GM12865 (cell line): ENCODE results near the gene RSBN1L.

Experiments used
- DNase-seq: peaks from one replicate; pipeline ENCODE4 v3.0.0; 2010; ENCODE audit warnings: low read depth
- H3K4me3 ChIP-seq: 2 replicates; pipeline ENCODE4 v1.5.1; 2011; ENCODE audit warnings: mild to moderate bottlenecking, low read depth, low read length, control low read depth
- TF ChIP-seq, protein P1 (sequence below): IDR thresholded peaks from 2 replicates; pipeline ENCODE4 v1.5.1; 2011; ENCODE audit warnings: low read length, control low read depth, low read depth, inconsistent platforms; ENCODE audit not compliant: insufficient read depth; ENCODE audit errors: missing control alignments

RSBN1L gene

DNA sequence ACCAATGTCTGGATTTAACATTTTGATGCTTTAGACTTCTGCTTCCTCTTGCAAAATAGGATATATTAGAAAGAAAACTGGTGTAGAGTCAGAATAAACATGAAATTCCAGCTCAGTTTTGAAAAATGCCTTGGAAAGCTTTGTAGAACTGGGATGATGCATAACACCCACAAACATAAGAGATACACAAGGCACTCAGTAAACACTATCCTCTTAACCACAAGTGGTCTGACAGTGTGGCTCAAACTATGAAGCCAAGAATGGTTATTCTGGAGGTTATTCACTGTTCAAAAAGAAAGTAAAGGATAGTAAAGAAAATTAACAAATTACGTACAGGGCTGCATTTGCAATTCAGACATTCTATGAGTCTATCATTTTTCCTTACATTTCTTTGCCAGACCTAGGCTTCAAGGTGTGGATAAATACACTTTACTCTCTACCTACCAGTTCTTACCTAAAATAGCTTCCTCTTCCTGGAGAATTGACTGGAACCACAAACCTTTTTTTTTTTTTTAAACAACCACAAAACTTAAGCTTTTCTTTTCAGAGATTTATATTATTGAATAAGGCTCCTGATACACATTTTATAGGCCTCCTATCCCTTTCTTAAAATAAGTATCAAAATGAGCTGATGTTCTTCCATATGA, 9.0 kb upstream of the RSBN1L start:
- no peak for DNase-seq
- TF ChIP-seq, protein P1, sequence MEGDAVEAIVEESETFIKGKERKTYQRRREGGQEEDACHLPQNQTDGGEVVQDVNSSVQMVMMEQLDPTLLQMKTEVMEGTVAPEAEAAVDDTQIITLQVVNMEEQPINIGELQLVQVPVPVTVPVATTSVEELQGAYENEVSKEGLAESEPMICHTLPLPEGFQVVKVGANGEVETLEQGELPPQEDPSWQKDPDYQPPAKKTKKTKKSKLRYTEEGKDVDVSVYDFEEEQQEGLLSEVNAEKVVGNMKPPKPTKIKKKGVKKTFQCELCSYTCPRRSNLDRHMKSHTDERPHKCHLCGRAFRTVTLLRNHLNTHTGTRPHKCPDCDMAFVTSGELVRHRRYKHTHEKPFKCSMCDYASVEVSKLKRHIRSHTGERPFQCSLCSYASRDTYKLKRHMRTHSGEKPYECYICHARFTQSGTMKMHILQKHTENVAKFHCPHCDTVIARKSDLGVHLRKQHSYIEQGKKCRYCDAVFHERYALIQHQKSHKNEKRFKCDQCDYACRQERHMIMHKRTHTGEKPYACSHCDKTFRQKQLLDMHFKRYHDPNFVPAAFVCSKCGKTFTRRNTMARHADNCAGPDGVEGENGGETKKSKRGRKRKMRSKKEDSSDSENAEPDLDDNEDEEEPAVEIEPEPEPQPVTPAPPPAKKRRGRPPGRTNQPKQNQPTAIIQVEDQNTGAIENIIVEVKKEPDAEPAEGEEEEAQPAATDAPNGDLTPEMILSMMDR: no peak
- no peak overlapping the region for H3K4me3 ChIP-seq

DNA sequence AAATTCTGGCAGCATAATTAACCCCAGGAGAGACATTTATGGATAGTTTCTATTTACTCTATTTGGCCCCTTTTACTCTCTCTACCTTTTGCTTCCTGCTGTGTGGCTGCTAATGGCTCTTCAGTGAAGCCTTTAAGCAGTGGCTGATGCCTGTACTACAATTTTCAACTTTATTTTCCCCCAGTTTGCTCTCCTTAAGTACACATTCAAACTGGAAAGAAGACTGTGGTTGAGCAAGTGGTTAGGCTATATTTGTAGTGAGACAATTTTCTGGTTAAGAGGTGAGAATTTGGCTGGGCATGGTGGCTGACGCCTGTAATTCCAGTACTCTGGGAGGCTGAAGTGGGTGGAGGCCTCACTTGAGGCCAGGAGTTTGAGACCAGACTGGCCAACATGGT, 8.5 kb upstream of the RSBN1L start:
- peak; percentile 53 for DNase-seq

DNA sequence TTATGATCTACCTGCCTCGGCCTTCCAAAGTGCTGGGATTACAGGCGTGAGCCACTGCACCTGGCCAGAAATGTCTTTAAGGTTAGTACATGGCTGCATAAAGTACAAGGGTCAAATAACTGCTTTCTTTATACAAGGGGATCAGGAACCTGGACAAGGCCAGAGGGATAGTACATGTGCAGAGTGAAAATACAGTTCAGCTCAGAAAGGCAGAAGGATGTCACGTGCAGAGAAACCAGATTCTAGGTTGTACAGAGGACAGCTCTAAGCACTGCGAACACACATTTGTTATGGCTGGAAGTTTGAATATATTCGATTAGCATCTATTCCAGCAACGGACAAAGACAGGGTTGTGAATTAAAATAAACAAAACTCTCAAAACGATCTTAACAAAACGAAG, 6.0 kb upstream of the RSBN1L start:
- TF ChIP-seq, protein P1: no peak
- no peak overlapping the region for H3K4me3 ChIP-seq
- DNase-seq: no peak

More for the DNA sequence above, 8.5 kb upstream of the RSBN1L start:
- no peak overlapping the region for H3K4me3 ChIP-seq
- TF ChIP-seq, protein P1: no peak

DNA sequence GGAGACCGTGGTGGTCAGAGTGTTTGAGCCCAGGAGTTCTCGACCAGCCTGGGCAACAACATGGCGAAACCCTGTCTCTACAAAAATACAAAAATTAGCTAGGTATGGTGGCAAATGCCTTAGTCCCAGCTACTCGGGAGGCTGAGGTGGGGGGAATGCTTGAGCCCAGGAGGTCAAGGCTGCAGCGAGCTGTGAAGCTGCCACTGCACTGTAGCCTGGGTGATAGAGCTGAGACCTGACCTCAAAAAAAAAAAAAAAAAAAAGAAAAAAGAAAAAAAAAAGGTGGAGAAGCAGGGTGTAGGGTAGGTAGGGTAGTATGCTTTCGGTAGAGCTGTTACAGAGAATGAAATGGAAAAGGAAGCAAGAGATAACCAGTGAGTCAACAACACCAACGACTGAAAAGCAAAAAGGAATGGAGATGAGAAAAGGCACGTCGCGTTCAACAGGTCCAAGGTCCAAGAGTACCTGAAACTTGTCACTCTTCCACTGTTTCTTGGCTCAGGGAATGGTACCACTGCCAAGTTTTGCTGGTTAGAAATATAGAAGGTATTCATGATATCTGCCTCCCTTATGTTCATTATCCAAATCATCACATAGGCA, 4.3 kb upstream of the RSBN1L start:
- H3K4me3 ChIP-seq: no peak overlapping the region
- TF ChIP-seq, protein P1: no peak
- DNase-seq: no peak

DNA sequence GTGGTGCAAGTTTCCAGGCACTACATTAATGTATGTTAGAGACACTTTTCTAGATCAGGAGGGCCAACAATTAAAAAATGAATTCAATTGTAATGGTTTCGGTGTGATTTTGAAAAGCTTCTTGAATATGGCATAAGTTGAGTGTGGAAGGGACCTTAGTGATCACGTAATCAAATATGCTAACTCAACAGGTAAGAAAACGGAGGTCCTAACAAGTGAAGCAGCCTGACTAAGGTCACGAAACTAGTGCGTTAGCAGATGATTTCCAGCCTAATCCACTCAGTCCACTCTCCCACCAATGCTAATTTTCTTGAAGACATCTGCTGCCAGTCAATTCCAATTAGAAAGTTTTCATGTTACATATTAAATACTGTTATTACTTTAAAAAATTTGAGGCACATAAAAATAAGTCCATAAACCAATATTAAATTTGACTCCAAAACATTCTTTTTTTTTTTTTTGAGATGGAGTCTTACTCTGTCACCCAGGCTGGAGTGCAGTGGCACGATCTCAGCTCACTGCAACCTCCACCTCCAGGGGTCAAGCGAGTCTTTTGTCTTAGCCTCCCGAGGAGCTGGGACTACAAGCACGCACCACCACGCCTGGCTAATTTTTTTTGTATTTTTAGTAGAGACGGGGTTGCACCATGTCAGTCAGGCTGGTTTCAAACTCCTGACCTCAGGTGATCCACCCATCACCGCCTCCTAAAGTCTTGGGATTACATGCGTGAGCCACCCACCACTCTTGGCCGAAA, 2.3 kb upstream of the RSBN1L start:
- TF ChIP-seq, protein P1: no peak
- DNase-seq: no peak
- H3K4me3 ChIP-seq: no peak overlapping the region

DNA sequence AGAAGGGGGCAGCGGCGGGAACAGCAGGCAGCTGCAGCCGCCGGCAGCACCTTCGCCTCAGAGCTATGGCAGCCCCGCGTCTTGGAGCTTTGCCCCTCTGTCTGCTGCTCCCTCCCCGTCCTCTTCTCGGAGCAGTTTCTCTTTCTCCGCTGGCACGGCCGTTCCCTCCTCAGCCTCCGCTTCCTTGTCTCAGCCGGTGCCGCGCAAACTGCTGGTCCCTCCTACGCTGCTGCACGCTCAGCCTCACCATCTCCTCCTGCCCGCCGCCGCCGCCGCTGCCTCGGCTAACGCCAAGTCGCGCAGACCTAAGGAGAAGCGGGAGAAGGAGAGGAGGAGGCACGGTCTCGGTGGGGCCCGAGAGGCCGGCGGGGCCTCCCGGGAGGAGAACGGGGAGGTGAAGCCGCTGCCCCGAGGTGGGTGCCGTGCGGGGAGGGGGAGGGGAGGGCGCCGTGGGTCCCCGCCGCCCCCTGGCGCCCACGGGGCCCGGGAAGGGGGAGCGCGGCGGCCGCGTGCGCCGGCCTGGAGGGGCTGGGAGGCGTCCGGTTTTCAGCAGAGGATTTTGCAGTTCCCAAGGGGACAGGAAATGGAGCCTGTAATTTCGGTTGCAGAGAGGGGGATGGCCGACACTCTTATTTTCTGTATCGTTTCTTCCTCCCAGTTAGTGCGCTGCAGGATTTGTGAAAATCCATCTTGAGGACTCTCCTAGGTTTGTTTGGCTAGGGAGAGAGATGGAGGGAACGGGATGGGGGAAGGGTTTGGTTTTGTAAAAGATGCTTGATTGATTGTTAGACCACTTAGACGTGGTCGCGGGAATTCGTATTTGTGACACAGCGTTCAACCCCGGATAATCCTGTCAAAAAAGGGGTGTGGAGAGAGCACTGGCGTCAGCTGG, 630 bp downstream of the RSBN1L start:
- peak; percentile 61 for DNase-seq
- TF ChIP-seq, protein P1: no peak
- peak overlapping the region; percentile 91 for H3K4me3 ChIP-seq
